Lung microvascular endothelial cell (primary cell): ENCODE data around the gene RIC8B. TPM values are rescaled to one million over a fixed set of nuclear protein-coding genes. Genes with fewer than 3 reads are reported as not detected.
A peak's percentile ranks its signal among the peaks of the same experiment; 100 is the strongest.

ENCODE experiments used
- DNase-seq, 2 donors: peaks; one replicate each; pipeline versions ENCODE4 v3.0.0 to v3.0.0-alpha.2; 2010; ENCODE audit warnings: low read depth in 2 of 2
- total RNA-seq: library from RNA; depleted of rRNA; stranded (reverse); fragments of >200 nt; gene quantifications from 2 replicates; pipeline ENCODE4 v1.2.1, GENCODE V29; 2014

Gene RIC8B
- total RNA-seq, 1 donor from 2014 or later: 8.7 TPM

GRCh38 chr12:106867651-106868050, 93.2 kb downstream of the RIC8B start:
- DNase-seq: no peak

- no peak for DNase-seq
Observed at GRCh38 chr12:106868982-106869700, 94.7 kb downstream of the RIC8B start.

GRCh38 chr12:106870116-106870515, 95.6 kb downstream of the RIC8B start:
- peak in 1 of 2 donors; percentile 12 for DNase-seq

GRCh38 chr12:106871477-106871876, 97.0 kb downstream of the RIC8B start:
- DNase-seq: peak in 1 of 2 donors; percentile 16

- peak in 1 of 2 donors; percentile 52 for DNase-seq
Observed at GRCh38 chr12:106873983-106874382, 99.5 kb downstream of the RIC8B start.

- no peak for DNase-seq
Observed at GRCh38 chr12:106878804-106879203, 104.3 kb downstream of the RIC8B start.

- DNase-seq: no peak
Observed at GRCh38 chr12:106879612-106880011, 105.1 kb downstream of the RIC8B start.

- DNase-seq: peak in 1 of 2 donors; percentile 43
Observed at GRCh38 chr12:106883426-106883825, 108.9 kb downstream of the RIC8B start.

GRCh38 chr12:106885026-106885425, 110.5 kb downstream of the RIC8B start:
- DNase-seq: no peak

- no peak for DNase-seq
Observed at GRCh38 chr12:106885541-106886249, 111.2 kb downstream of the RIC8B start.

- DNase-seq: no peak
Observed at GRCh38 chr12:106886932-106887331, 112.5 kb downstream of the RIC8B start.

GRCh38 chr12:106888348-106888970, 114.0 kb downstream of the RIC8B start:
- DNase-seq: no peak

- no peak for DNase-seq
Observed at GRCh38 chr12:106889326-106889725, 114.8 kb downstream of the RIC8B start.

- no peak for DNase-seq
Observed at GRCh38 chr12:106889950-106890626, 115.6 kb downstream of the RIC8B start.

GRCh38 chr12:106892075-106892474, 117.6 kb downstream of the RIC8B start:
- no peak for DNase-seq

GRCh38 chr12:106893451-106893850, 119.0 kb downstream of the RIC8B start:
- no peak for DNase-seq

GRCh38 chr12:106894774-106895173, 120.3 kb downstream of the RIC8B start:
- no peak for DNase-seq

GRCh38 chr12:106896603-106897002, 122.1 kb downstream of the RIC8B start:
- no peak for DNase-seq

GRCh38 chr12:106897082-106897481, 122.6 kb downstream of the RIC8B start:
- peak; percentile 40 to 44 for DNase-seq

- no peak for DNase-seq
Observed at GRCh38 chr12:106897981-106898901, 123.8 kb downstream of the RIC8B start.

GRCh38 chr12:106900554-106900953, 126.1 kb downstream of the RIC8B start:
- DNase-seq: no peak
